ENCODE results near the gene DDX59. TPM values are rescaled to one million over a fixed set of nuclear protein-coding genes. Genes with fewer than 3 reads are reported as not detected.

Gene DDX59
- total RNA-seq, 1 experiment from 2014 or later = 19.4 TPM

DNA sequence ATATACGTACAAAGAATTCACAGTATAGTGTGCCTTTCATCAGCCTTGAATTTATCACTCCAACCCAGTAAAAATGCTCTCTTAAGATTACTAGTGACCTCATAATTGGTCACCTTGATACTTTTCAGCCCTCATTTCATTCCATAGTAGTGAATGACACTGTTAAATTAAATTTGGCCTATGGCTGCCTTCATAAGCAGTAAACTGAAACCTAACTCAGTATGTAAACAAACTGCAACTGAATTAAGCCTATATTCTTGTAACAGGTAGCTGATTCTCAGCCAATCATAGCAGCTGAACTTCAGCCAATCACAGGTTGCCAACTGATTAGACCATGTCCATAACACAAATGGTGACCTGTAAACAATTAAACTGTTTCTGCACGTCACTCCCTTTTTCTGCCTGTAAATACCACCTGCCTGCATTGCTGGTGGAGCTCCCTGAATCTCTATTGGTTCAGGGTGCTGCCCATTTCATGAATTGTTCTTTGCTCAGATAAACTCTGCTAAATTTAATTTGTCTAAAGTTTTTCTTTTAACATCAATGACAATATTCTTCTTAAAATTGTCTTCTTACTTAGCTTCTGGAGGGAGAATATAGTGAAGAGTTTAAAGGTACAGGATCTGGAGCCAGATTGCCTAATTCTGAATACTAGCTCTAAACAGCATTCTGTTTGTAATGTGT lies 44.9 kb upstream of the DDX59 start (continued):
- TF ChIP-seq FOXK1 (CRISPR knock-in tag; IDR thresholded peaks at IDR 0.05) = no peak
- no peak for TF ChIP-seq ZNF423 (CRISPR knock-in tag; IDR thresholded peaks at IDR 0.05)

GRCh38 chr1:200710166-200710565 lies 40.5 kb upstream of the DDX59 start:
- no peak for TF ChIP-seq RORB (CRISPR knock-in tag; IDR thresholded peaks at IDR 0.05)
- TF ChIP-seq TCF7 (CRISPR knock-in tag; IDR thresholded peaks at IDR 0.05; ENCODE audit: low read depth) = no peak
- TF ChIP-seq ZNF317 (CRISPR knock-in tag; IDR thresholded peaks at IDR 0.05; ENCODE audit: borderline replicate concordance, low read depth) = no peak
- TF ChIP-seq, protein P1, sequence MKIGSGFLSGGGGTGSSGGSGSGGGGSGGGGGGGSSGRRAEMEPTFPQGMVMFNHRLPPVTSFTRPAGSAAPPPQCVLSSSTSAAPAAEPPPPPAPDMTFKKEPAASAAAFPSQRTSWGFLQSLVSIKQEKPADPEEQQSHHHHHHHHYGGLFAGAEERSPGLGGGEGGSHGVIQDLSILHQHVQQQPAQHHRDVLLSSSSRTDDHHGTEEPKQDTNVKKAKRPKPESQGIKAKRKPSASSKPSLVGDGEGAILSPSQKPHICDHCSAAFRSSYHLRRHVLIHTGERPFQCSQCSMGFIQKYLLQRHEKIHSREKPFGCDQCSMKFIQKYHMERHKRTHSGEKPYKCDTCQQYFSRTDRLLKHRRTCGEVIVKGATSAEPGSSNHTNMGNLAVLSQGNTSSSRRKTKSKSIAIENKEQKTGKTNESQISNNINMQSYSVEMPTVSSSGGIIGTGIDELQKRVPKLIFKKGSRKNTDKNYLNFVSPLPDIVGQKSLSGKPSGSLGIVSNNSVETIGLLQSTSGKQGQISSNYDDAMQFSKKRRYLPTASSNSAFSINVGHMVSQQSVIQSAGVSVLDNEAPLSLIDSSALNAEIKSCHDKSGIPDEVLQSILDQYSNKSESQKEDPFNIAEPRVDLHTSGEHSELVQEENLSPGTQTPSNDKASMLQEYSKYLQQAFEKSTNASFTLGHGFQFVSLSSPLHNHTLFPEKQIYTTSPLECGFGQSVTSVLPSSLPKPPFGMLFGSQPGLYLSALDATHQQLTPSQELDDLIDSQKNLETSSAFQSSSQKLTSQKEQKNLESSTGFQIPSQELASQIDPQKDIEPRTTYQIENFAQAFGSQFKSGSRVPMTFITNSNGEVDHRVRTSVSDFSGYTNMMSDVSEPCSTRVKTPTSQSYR (CRISPR knock-in tag; IDR thresholded peaks at IDR 0.05) = no peak
- TF ChIP-seq, protein P2, sequence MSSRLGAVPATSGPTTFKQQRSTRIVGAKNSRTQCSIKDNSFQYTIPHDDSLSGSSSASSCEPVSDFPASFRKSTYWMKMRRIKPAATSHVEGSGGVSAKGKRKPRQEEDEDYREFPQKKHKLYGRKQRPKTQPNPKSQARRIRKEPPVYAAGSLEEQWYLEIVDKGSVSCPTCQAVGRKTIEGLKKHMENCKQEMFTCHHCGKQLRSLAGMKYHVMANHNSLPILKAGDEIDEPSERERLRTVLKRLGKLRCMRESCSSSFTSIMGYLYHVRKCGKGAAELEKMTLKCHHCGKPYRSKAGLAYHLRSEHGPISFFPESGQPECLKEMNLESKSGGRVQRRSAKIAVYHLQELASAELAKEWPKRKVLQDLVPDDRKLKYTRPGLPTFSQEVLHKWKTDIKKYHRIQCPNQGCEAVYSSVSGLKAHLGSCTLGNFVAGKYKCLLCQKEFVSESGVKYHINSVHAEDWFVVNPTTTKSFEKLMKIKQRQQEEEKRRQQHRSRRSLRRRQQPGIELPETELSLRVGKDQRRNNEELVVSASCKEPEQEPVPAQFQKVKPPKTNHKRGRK (CRISPR knock-in tag; IDR thresholded peaks at IDR 0.05; ENCODE audit: borderline replicate concordance) = no peak
- no peak for TF ChIP-seq FOXP4 (CRISPR knock-in tag; IDR thresholded peaks at IDR 0.05)
- no peak for TF ChIP-seq IRF2 (CRISPR knock-in tag; IDR thresholded peaks at IDR 0.05; ENCODE audit: borderline replicate concordance, low read depth)
- TF ChIP-seq SMAD4 (CRISPR knock-in tag; IDR thresholded peaks at IDR 0.05) = no peak
- TF ChIP-seq PRRX2 (CRISPR knock-in tag; IDR thresholded peaks at IDR 0.05) = no peak
- TF ChIP-seq AFF4 (CRISPR knock-in tag; IDR thresholded peaks at IDR 0.05; ENCODE audit: borderline replicate concordance) = no peak
- TF ChIP-seq, protein P3, sequence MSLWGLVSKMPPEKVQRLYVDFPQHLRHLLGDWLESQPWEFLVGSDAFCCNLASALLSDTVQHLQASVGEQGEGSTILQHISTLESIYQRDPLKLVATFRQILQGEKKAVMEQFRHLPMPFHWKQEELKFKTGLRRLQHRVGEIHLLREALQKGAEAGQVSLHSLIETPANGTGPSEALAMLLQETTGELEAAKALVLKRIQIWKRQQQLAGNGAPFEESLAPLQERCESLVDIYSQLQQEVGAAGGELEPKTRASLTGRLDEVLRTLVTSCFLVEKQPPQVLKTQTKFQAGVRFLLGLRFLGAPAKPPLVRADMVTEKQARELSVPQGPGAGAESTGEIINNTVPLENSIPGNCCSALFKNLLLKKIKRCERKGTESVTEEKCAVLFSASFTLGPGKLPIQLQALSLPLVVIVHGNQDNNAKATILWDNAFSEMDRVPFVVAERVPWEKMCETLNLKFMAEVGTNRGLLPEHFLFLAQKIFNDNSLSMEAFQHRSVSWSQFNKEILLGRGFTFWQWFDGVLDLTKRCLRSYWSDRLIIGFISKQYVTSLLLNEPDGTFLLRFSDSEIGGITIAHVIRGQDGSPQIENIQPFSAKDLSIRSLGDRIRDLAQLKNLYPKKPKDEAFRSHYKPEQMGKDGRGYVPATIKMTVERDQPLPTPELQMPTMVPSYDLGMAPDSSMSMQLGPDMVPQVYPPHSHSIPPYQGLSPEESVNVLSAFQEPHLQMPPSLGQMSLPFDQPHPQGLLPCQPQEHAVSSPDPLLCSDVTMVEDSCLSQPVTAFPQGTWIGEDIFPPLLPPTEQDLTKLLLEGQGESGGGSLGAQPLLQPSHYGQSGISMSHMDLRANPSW (CRISPR knock-in tag; conservative IDR thresholded peaks at IDR 0.05; ENCODE audit: low read depth) = no peak
- no peak for TF ChIP-seq NR1H2 (CRISPR knock-in tag; IDR thresholded peaks at IDR 0.05)
- no peak for ATAC-seq
- no peaks in the 10 kb centered on the region for H3K36me3 Mint-ChIP-seq
- POLR2A ChIA-PET = no interaction called here
- CTCF ChIA-PET = no interaction called here
- peaks cover 3% of the 10 kb centered on the region; the same call in 1 of the 2 replicates for H3K9me3 Mint-ChIP-seq
- no peak overlapping the region for H3K4me3 Mint-ChIP-seq
- DNase-seq (ENCODE audit: low spot score) = no peak
- H3K27ac Mint-ChIP-seq = no peak overlapping the region
- H3K4me1 Mint-ChIP-seq = no peaks in the 10 kb centered on the region
- no peaks in the 10 kb centered on the region for H3K27me3 Mint-ChIP-seq (ENCODE audit: low read depth)
